Measurements from ENCODE around the gene AOC3. TPM values are rescaled to one million over a fixed set of nuclear protein-coding genes. Genes with fewer than 3 reads are reported as not detected.

The AOC3 gene
- total and polyA plus RNA-seq, 2 of the 8 experiments (the other 6 are each of a cell fraction or from before 2014, with no cell fraction given), result 2.5 to 2.7 TPM

GRCh38 chr17:42832934-42833766, 17.8 kb upstream of the AOC3 start, which contains the start of gene PSME3:
TSS of gene PSME3 (plus strand) at chr17:42833397. CDS start at chr17:42833632, 235 bp downstream.
- H3K36me3 ChIP-seq (ENCODE audit: control insufficient read depth in 2 of 4, insufficient read depth in 4 of 4, low read length in 3 of 4), result peaks cover 8 to 31% (median 21%) of the 10 kb centered on the region in 4 experiments
- H3K79me1 ChIP-seq (ENCODE audit: low read depth, low read length), result peaks cover 2% of the 10 kb centered on the region; the same call in 1 of the 2 replicates
- no peak within 1 kb of the TSS for H2BK20ac ChIP-seq (ENCODE audit: low read length)
- peak within 1 kb of the TSS; percentile 96; the same call in 1 of the 2 replicates for H2BK15ac ChIP-seq (ENCODE audit: low read length)
- H3K18ac ChIP-seq (ENCODE audit: extremely low read depth, low read length), result peak within 1 kb of the TSS; percentile 91
- peak within 1 kb of the TSS; percentile 99 for H3K27ac ChIP-seq (ENCODE audit: low read depth, low read length)
- WGBS, 2 experiments (ENCODE audit: extremely low coverage in 1 of 2, insufficient coverage in 1 of 2, insufficient read length in 1 of 2, insufficient replicate concordance in 2 of 2, low coverage in 1 of 2, low lambda C conversion rate in 2 of 2, missing lambda C conversion rate in 1 of 2), result 1% methylated on average over 71 of the region's 71 CpGs; no CpG with 5 or more reads in 1 of the 2 experiments
- H3K4me2 ChIP-seq (ENCODE audit: insufficient read depth in 1 of 2, low read depth in 2 of 2, low read length in 2 of 2), result peak within 1 kb of the TSS; percentile 89 to 94
- peaks cover 3 to 22% of the 10 kb centered on the region in 2 experiments for H3K79me2 ChIP-seq (ENCODE audit: control insufficient read depth in 1 of 2, insufficient read depth in 2 of 2, low read length in 2 of 2)
- H3K14ac ChIP-seq (ENCODE audit: insufficient read length), result no peak within 1 kb of the TSS
- H4K20me1 ChIP-seq (replicated peaks in 1 of 2; ENCODE audit: control insufficient read depth in 1 of 2, insufficient read depth in 2 of 2, low read length in 2 of 2), result peaks cover 0 to 2% of the 10 kb centered on the region in 2 experiments
- H3K4ac ChIP-seq (replicated peaks; ENCODE audit: insufficient read length, low read depth, low read length), result peak within 1 kb of the TSS; percentile 80
- H3K4me3 ChIP-seq (ENCODE audit: extremely low read depth in 1 of 4, insufficient read depth in 2 of 4, low read depth in 3 of 4, low read length in 4 of 4), result peak within 1 kb of the TSS; percentile 75 to 99 (median 96)
- H4K91ac ChIP-seq (replicated peaks; ENCODE audit: insufficient read length, low read length), result peak within 1 kb of the TSS; percentile 92
- 0 out of 2 replicates have a peak within 1 kb of the TSS, but pooled peaks have one; percentile 30 for H2AK5ac ChIP-seq (ENCODE audit: low read depth, low read length)
- H3K23ac ChIP-seq (ENCODE audit: insufficient read length), result no peak within 1 kb of the TSS
- peak within 1 kb of the TSS; percentile 94 for H2AFZ ChIP-seq (ENCODE audit: low read length)
- H4K8ac ChIP-seq (ENCODE audit: extremely low read depth, insufficient read depth, low read length), result peak within 1 kb of the TSS; percentile 100
- no peaks in the 10 kb centered on the region for H3K27me3 ChIP-seq (replicated peaks in 1 of 4; ENCODE audit: control insufficient read depth in 3 of 4, extremely low read depth in 1 of 4, insufficient read depth in 3 of 4, low read length in 3 of 4)
- ChIA-PET POLR2A (ENCODE audit: partially characterized antibody) (interaction anchor here (0.6 to 8.9 kb wide), 23 partner anchors 11 to 255 kb away, joined by 3 to 111 read pairs (median 4); partner anchors contain the start of genes AARSD1, AOC2, AOC3 and BECN1), CTCF (ENCODE audit: partially characterized antibody) (interaction anchor here (0.9 to 4.2 kb wide), 4 partner anchors 10 to 104 kb away, joined by 3 to 45 read pairs (median 8); partner anchors contain the start of gene BECN1)
- H3K56ac ChIP-seq (replicated peaks; ENCODE audit: insufficient read length, low read depth, low read length), result peak within 1 kb of the TSS; percentile 93
- peaks cover 0 to 2% (median 0%) of the 10 kb centered on the region in 4 experiments; a peak in 2 of 7 replicates for H3K4me1 ChIP-seq (replicated peaks in 1 of 4; ENCODE audit: control insufficient read depth in 3 of 4, insufficient read depth in 4 of 4, low read length in 3 of 4)
- peak within 1 kb of the TSS; percentile 94 to 99 (median 98) for H3K9ac ChIP-seq (replicated peaks in 1 of 4; ENCODE audit: extremely low read depth in 1 of 4, low read depth in 3 of 4, low read length in 3 of 4)
- H2BK5ac ChIP-seq (ENCODE audit: low read depth, low read length), result peak within 1 kb of the TSS; percentile 99
- H4K5ac ChIP-seq (ENCODE audit: insufficient read length, low read depth, low read length), result peak within 1 kb of the TSS; percentile 89
- peak within 1 kb of the TSS; percentile 82 for H2BK120ac ChIP-seq (replicated peaks; ENCODE audit: low read depth, low read length)
- no peaks in the 10 kb centered on the region for H3K9me3 ChIP-seq (ENCODE audit: insufficient read depth in 2 of 2, low read depth in 1 of 2, low read length in 1 of 2)
- FAIRE-seq (no peak), DNase-seq (ENCODE audit: low read depth in 1 of 2, low spot score in 2 of 2) (peak; percentile 54 to 96)
- peak within 1 kb of the TSS; percentile 19; the same call in 1 of the 2 replicates for H2BK12ac ChIP-seq (ENCODE audit: low read depth, low read length)
- peaks cover 9% of the 10 kb centered on the region for H3K23me2 ChIP-seq (ENCODE audit: low read depth, low read length)
- TF ChIP-seq SP2 (IDR thresholded peaks at IDR 0.05; ENCODE audit: low read length) (no peak), POLR2A (IDR thresholded peaks at IDR 0.05; ENCODE audit: control extremely low read depth in 1 of 2, low read depth in 2 of 2, low read length in 2 of 2) (peak; percentile 87 to 94), HDAC2 (IDR thresholded peaks at IDR 0.05; ENCODE audit: borderline replicate concordance in 1 of 2, low read depth in 2 of 2, low read length in 2 of 2) (peak in 1 of 2 experiments; percentile 66; a peak in 2 of 4 replicates), TBP (IDR thresholded peaks at IDR 0.05; ENCODE audit: low read depth, low read length) (peak; percentile 84), RBBP5 (IDR thresholded peaks at IDR 0.05; ENCODE audit: borderline replicate concordance, low read depth, low read length) (peak; percentile 79; the same call in 1 of the 2 replicates), TAF1 (IDR thresholded peaks at IDR 0.05; ENCODE audit: low read depth, low read length) (peak; percentile 88), SRF (IDR thresholded peaks at IDR 0.05; ENCODE audit: low read depth, low read length) (peak; percentile 62), GABPA (IDR thresholded peaks at IDR 0.05; ENCODE audit: borderline replicate concordance, insufficient read depth, low read length) (peak; percentile 77; the same call in 1 of the 2 replicates), ATF3 (IDR thresholded peaks at IDR 0.05; ENCODE audit: insufficient read depth, low read depth, low read length) (peak; percentile 77)

All from H1 (cell line).